ENCODE results near the gene ATP11C. TPM values are rescaled to one million over a fixed set of nuclear protein-coding genes. Genes with fewer than 3 reads are reported as not detected.

ATP11C gene
- total RNA-seq, 1 donor from 2014 or later: 30.6 TPM

DNA sequence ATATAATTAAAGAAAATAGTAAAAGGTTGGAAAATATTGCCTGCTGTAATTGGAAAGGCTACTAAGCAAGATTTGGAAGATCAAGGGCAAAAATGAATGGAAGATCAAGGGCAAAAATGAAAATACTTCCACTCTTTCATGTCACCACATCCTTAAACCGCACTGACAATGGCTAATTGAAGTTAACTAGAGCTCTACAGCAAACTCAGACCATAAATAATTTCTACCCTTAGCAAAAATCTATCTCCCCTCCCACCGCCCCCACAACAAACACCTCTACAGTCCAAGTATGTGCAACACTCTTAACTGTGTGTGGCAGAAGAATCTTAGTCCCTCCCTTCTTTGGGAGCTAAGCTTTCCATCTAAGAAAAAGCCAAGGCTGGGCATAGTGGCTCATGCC lies 27.1 kb downstream of the ATP11C start:
- Mint-ChIP-seq H3K4me3 (no peak overlapping the region), H3K4me1 (no peaks in the 10 kb centered on the region), H3K27me3 (ENCODE audit: low read depth) (no peaks in the 10 kb centered on the region), H3K27ac (ENCODE audit: unreplicated experiment) (no peak overlapping the region), H3K36me3 (ENCODE audit: low read depth) (no peaks in the 10 kb centered on the region), H3K9me3 (peaks cover 4% of the 10 kb centered on the region)
- TF ChIP-seq, protein P1, sequence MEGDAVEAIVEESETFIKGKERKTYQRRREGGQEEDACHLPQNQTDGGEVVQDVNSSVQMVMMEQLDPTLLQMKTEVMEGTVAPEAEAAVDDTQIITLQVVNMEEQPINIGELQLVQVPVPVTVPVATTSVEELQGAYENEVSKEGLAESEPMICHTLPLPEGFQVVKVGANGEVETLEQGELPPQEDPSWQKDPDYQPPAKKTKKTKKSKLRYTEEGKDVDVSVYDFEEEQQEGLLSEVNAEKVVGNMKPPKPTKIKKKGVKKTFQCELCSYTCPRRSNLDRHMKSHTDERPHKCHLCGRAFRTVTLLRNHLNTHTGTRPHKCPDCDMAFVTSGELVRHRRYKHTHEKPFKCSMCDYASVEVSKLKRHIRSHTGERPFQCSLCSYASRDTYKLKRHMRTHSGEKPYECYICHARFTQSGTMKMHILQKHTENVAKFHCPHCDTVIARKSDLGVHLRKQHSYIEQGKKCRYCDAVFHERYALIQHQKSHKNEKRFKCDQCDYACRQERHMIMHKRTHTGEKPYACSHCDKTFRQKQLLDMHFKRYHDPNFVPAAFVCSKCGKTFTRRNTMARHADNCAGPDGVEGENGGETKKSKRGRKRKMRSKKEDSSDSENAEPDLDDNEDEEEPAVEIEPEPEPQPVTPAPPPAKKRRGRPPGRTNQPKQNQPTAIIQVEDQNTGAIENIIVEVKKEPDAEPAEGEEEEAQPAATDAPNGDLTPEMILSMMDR (conservative IDR thresholded peaks at IDR 0.05): no peak
- DNase-seq (ENCODE audit: low read depth, low spot score): no peak

DNA sequence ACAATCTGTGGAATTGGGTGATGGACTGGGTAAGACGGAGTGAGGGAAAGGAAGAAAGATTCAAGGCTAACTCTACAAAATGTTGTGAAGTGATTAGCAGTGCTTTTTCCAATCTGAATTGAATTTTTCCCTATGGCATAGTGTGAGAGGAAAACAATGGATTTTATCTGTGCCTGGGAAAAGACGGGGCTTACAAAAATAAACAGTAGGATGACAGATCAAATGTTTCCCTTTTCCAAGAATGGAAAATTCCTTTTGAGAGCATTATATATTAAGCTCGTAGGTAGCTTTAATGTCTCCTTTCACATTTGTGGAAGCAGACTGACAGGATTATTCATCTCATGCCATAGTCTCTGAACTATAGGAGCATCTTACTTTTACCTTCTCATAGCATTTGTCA lies 27.8 kb downstream of the ATP11C start:
- Mint-ChIP-seq H3K4me3 (no peak overlapping the region), H3K36me3 (ENCODE audit: low read depth) (no peaks in the 10 kb centered on the region)
- DNase-seq (ENCODE audit: low read depth, low spot score): no peak

DNA sequence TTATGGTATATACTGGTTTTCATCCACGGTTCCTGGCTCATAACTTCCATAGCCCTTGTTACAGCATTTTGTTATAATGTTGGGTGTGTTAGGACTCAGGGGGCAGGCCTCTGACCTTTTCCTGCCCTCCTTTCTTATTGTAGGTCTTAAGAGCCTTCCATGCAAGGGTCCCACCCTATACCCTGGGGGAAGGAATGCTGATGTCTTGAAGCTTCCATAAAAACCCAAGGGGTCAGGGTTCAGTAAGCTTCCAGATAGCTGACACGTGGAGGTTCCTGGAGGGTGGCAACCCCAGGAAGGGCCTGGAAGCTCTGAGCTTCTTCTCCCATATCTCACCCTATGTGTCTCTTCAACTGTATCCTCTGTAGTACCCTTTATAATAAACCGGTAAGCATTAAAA lies 29.6 kb downstream of the ATP11C start:
- H3K27me3 Mint-ChIP-seq (ENCODE audit: low read depth): no peaks in the 10 kb centered on the region
- TF ChIP-seq, protein P1 (conservative IDR thresholded peaks at IDR 0.05): no peak
- no peaks in the 10 kb centered on the region for H3K4me1 Mint-ChIP-seq
- no peak overlapping the region for H3K27ac Mint-ChIP-seq (ENCODE audit: unreplicated experiment)
- DNase-seq (ENCODE audit: low read depth, low spot score): no peak
- H3K36me3 Mint-ChIP-seq (ENCODE audit: low read depth): no peaks in the 10 kb centered on the region
- peaks cover 2% of the 10 kb centered on the region for H3K9me3 Mint-ChIP-seq
- H3K4me3 Mint-ChIP-seq: no peak overlapping the region

More for the DNA sequence above, 27.8 kb downstream of the ATP11C start:
- H3K27me3 Mint-ChIP-seq (ENCODE audit: low read depth): no peaks in the 10 kb centered on the region
- TF ChIP-seq, protein P1 (conservative IDR thresholded peaks at IDR 0.05): no peak
- peaks cover 4% of the 10 kb centered on the region for H3K9me3 Mint-ChIP-seq
- no peaks in the 10 kb centered on the region for H3K4me1 Mint-ChIP-seq
- H3K27ac Mint-ChIP-seq (ENCODE audit: unreplicated experiment): no peak overlapping the region

DNA sequence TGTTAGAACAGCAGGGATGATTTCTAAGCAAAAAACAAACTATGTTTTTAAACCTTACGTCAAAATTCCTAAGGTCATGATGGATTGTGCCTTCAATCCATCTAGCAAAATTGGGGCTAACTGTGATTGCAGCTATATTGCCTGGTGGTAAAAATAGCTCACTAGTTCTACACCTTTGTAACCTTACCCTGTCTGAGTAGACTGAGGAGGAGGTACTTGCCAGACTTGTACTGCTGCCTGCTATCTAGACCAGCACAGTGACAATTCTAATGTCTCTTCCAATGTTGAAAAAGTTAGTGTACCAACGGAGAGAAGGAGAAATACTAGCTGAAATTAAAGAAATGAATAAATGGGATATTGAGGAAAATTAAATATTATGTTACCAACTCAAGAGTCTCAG lies 30.3 kb downstream of the ATP11C start:
- TF ChIP-seq, protein P1 (conservative IDR thresholded peaks at IDR 0.05): no peak
- H3K27ac Mint-ChIP-seq (ENCODE audit: unreplicated experiment): no peak overlapping the region
- H3K4me1 Mint-ChIP-seq: no peaks in the 10 kb centered on the region
- no peak overlapping the region for H3K4me3 Mint-ChIP-seq
- no peaks in the 10 kb centered on the region for H3K9me3 Mint-ChIP-seq
- H3K36me3 Mint-ChIP-seq (ENCODE audit: low read depth): no peaks in the 10 kb centered on the region
- no peak for DNase-seq (ENCODE audit: low read depth, low spot score)
- no peaks in the 10 kb centered on the region for H3K27me3 Mint-ChIP-seq (ENCODE audit: low read depth)

DNA sequence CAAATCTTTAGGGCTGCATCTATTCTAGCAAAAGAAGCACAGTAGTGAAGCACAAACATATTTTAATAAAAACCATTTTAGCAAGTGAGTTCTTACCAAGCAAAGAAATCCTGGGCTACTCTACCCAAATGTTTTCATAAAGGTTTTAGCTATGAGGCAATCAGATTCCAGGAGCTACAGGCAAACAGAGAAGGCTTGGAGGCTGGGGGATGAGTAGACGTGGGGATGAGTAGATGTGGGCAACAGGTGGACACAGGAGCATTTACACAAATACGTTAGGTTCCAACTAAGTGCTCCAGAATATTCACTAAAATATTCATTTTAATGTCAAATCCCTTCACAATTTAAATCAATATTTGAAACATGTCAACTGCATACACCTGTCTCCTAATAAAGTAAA lies 34.5 kb downstream of the ATP11C start:
- Mint-ChIP-seq H3K27ac (ENCODE audit: unreplicated experiment) (no peak overlapping the region), H3K4me3 (no peak overlapping the region), H3K36me3 (ENCODE audit: low read depth) (peaks cover 3% of the 10 kb centered on the region), H3K9me3 (peaks cover 5% of the 10 kb centered on the region), H3K27me3 (ENCODE audit: low read depth) (no peaks in the 10 kb centered on the region), H3K4me1 (no peaks in the 10 kb centered on the region)
- TF ChIP-seq, protein P1 (conservative IDR thresholded peaks at IDR 0.05): no peak
- DNase-seq (ENCODE audit: low read depth, low spot score): no peak

DNA sequence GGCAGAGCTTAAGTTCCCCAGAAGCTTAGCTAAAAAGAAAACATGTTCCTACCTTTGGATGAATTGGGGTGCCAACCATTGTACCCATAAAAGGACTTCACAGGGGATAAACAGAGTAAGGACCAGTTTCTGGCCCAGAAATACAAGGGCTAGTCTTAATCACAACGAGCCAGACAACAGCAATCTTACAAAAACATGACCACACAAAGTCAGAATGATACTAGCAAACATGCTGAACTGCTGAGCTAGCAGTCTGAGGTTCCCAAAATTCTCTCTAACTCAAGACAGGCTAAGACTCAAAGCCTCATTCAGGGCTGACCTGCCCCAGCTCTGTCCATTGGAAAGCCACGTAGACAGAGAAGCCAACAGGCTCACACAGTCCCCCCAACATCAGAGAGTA lies 40.3 kb downstream of the ATP11C start:
- TF ChIP-seq, protein P1 (conservative IDR thresholded peaks at IDR 0.05): no peak
- no peaks in the 10 kb centered on the region for H3K27me3 Mint-ChIP-seq (ENCODE audit: low read depth)
- no peak overlapping the region for H3K4me3 Mint-ChIP-seq
- H3K36me3 Mint-ChIP-seq (ENCODE audit: low read depth): peaks cover 3% of the 10 kb centered on the region
- no peak for DNase-seq (ENCODE audit: low read depth, low spot score)
- no peak overlapping the region for H3K27ac Mint-ChIP-seq (ENCODE audit: unreplicated experiment)
- peaks cover 5% of the 10 kb centered on the region for H3K9me3 Mint-ChIP-seq
- peaks cover 4% of the 10 kb centered on the region for H3K4me1 Mint-ChIP-seq
